Calu3 (cell line): ENCODE measurements around the gene PDS5B. TPM values are rescaled to one million over a fixed set of nuclear protein-coding genes. Genes with fewer than 3 reads are reported as not detected.

Source experiments
- BruUV-seq: library from RNA; stranded (reverse); fragments of 400-500 nt; replicated peaks from 2 replicates; lab custom pipeline; 2021; lab: Mats Ljungman, UMichigan
- CTCF ChIA-PET: fragments of 300-600 bp; sonication (Branson Sonifier 250); formaldehyde crosslinking; loops from one replicate; lab custom pipeline; 2022; ENCODE audit warnings: antibody characterized with exemption; lab: Charles Lee
- DNase-seq: peaks from one replicate; pipeline ENCODE4 v3.0.0; 2022
- H3K27ac Mint-ChIP-seq: one replicate; pipeline ENCODE4 v1.8.0; 2022; ENCODE audit warnings: mixed read lengths; ENCODE audit not compliant: unreplicated experiment
- H3K27me3 Mint-ChIP-seq: one replicate; pipeline ENCODE4 v1.8.0; 2022; ENCODE audit warnings: mixed read lengths; ENCODE audit not compliant: unreplicated experiment
- H3K36me3 Mint-ChIP-seq: one replicate; pipeline ENCODE4 v1.8.0; 2022; ENCODE audit warnings: mild to moderate bottlenecking, moderate library complexity, mixed read lengths; ENCODE audit not compliant: insufficient read depth, unreplicated experiment
- H3K4me1 Mint-ChIP-seq: one replicate; pipeline ENCODE4 v1.8.0; 2022; ENCODE audit warnings: mild to moderate bottlenecking, low read depth, mixed read lengths; ENCODE audit not compliant: unreplicated experiment
- H3K4me3 Mint-ChIP-seq: one replicate; pipeline ENCODE4 v1.8.0; 2022; ENCODE audit warnings: mild to moderate bottlenecking, low read depth, moderate library complexity, mixed read lengths; ENCODE audit not compliant: unreplicated experiment
- H3K9me3 Mint-ChIP-seq: one replicate; pipeline ENCODE4 v1.8.0; 2022; ENCODE audit warnings: low read depth, mixed read lengths; ENCODE audit not compliant: unreplicated experiment
- CTCF ChIP-seq: fragments of 200-600 bp; IDR thresholded peaks from one replicate; pipeline ENCODE4 v1.8.0; 2022; ENCODE audit warnings: antibody characterized with exemption; ENCODE audit not compliant: unreplicated experiment
- intact Hi-C: fragments of 100-400 bp; cut with micrococcal nuclease; formaldehyde crosslinking; loops from one replicate; pipeline ENCODE4 v1.10.0; 2022; ENCODE audit not compliant: unreplicated experiment
- total RNA-seq: library from RNA; stranded (reverse); gene quantifications from 2 replicates; pipeline ENCODE4 v1.2.3, GENCODE V29; 2022

The PDS5B gene
- total RNA-seq, 1 experiment from 2014 or later: 33.9 TPM

DNA sequence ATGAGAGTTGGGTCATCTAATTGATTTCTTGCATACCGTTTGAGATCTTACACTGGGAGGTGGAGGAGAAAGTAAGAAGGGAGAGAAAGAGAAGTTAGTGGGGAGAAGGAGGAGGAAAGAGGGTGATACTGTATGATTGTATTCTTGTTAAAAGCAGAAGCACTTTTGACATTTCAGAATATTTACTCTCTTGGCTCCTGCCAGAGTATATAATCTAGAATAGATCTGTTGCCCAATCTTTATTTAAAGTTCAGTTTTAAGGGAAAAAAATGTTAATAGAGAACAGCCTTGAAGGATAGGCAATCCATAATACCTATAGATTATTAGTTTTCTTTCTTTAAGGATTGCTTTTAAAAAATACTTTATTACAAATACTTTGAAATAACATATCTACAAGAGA, 41.5 kb downstream of the PDS5B start:
- no peaks in the 10 kb centered on the region for H3K9me3 Mint-ChIP-seq
- intact Hi-C loops: no loop called here
- no peak for TF ChIP-seq CTCF
- no peak overlapping the region for H3K4me3 Mint-ChIP-seq
- no peak overlapping the region for H3K27ac Mint-ChIP-seq
- DNase-seq: no peak
- CTCF ChIA-PET: interaction anchor here (1.0 kb wide), 1 partner anchor 42 kb away, joined by 3 read pairs; the partner anchor contains the start of gene PDS5B
- BruUV-seq: no TSS peak
- no peaks in the 10 kb centered on the region for H3K36me3 Mint-ChIP-seq
- H3K4me1 Mint-ChIP-seq: no peaks in the 10 kb centered on the region
- H3K27me3 Mint-ChIP-seq: no peaks in the 10 kb centered on the region

DNA sequence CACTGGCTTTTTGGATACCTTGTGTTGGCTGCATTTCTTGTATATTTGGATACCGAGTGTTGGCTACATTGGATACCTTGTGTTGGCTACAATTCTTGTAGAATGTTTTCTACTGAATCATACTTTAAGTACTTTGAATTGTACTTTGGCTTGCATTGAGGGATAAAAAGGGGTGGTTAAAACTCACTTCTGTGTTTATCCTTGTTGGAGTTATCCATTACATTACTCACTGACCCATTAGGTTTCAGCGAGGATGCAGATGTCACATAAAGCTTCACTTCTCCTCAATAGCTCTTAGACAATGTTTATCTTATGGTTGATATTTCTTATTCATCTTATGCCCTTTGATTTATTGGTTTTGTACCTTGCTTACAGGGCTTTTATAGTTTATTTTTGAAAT, 43.1 kb downstream of the PDS5B start:
- H3K4me1 Mint-ChIP-seq: no peaks in the 10 kb centered on the region
- CTCF ChIA-PET: no interaction called here

GRCh38 chr13:32629866-32630265, 43.6 kb downstream of the PDS5B start:
- no peaks in the 10 kb centered on the region for H3K36me3 Mint-ChIP-seq
- no TSS peak for BruUV-seq
- H3K27me3 Mint-ChIP-seq: no peaks in the 10 kb centered on the region
- no peaks in the 10 kb centered on the region for H3K9me3 Mint-ChIP-seq
- TF ChIP-seq CTCF: no peak
- CTCF ChIA-PET: no interaction called here
- no peak overlapping the region for H3K27ac Mint-ChIP-seq
- DNase-seq: no peak
- no peaks in the 10 kb centered on the region for H3K4me1 Mint-ChIP-seq
- no peak overlapping the region for H3K4me3 Mint-ChIP-seq
- intact Hi-C loops: no loop called here

More for the DNA sequence above, 43.1 kb downstream of the PDS5B start:
- no peak for TF ChIP-seq CTCF
- BruUV-seq: no TSS peak
- intact Hi-C loops: no loop called here
- Mint-ChIP-seq H3K9me3 (no peaks in the 10 kb centered on the region), H3K27me3 (no peaks in the 10 kb centered on the region), H3K36me3 (no peaks in the 10 kb centered on the region), H3K27ac (no peak overlapping the region), H3K4me3 (no peak overlapping the region)
- no peak for DNase-seq

DNA sequence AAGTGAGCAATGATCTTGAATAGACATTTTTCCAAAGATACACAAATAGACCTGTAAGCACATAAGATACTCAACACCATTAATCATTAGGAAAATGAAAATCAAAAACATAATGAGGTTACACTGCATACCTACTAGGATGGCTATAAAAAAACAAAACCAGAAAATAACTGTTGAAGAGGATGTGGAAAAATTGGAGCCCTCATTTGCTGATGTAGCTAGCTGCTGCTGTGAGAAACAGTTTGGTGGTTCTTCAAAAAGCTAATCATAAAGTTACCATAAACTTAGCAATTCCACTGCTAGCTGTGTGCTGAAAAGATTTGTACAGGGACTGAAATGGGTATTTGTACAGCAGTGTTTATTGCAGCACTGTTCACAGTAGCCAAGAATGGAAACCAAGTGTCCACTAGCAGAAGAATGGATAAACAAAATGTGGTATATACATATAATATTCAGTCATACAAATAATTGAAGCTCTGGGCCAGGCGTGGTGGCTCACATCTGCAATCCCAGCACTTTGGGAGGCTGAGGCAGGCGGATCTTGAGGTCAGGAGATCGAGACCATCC, 46.2 kb downstream of the PDS5B start:
- intact Hi-C loops: no loop called here
- CTCF ChIA-PET: no interaction called here
- Mint-ChIP-seq H3K36me3 (no peaks in the 10 kb centered on the region), H3K27me3 (no peaks in the 10 kb centered on the region), H3K27ac (no peak overlapping the region), H3K4me3 (no peak overlapping the region), H3K4me1 (no peaks in the 10 kb centered on the region), H3K9me3 (no peaks in the 10 kb centered on the region)
- DNase-seq: no peak
- no TSS peak for BruUV-seq
- no peak for TF ChIP-seq CTCF
